Cardiac muscle cell (in vitro differentiated cells and primary cell): ENCODE data around the gene WDFY3. TPM values are rescaled to one million over a fixed set of nuclear protein-coding genes. Genes with fewer than 3 reads are reported as not detected.

ENCODE experiments used
- DNase-seq, 2 donors: peaks; one replicate each; pipeline versions ENCODE4 v3.0.0 to v3.0.0-alpha.2; 2010 to 2017; ENCODE audit warnings: low read depth in 1 of 2, low spot score in 1 of 2
- H3K27ac ChIP-seq: fragments of 200-600 bp; sonication (generic); 2 replicates; pipeline ENCODE4 v1.5.1; 2016
- H3K27me3 ChIP-seq: fragments of 200-600 bp; sonication (generic); 2 replicates; pipeline ENCODE4 v1.6.0; 2016; ENCODE audit warnings: control low read depth
- H3K36me3 ChIP-seq: fragments of 200-600 bp; sonication (generic); 2 replicates; pipeline ENCODE4 v1.5.1; 2016; ENCODE audit warnings: control low read depth
- H3K4me1 ChIP-seq: fragments of 200-600 bp; sonication (generic); 2 replicates; pipeline ENCODE4 v1.8.1; 2017; ENCODE audit warnings: low read depth, mild to moderate bottlenecking, mixed run types
- H3K4me3 ChIP-seq: fragments of 200-600 bp; sonication (generic); 2 replicates; pipeline ENCODE4 v1.5.1; 2016; ENCODE audit warnings: mild to moderate bottlenecking
- H3K9me3 ChIP-seq: fragments of 200-600 bp; sonication (generic); 2 replicates; pipeline ENCODE4 v1.5.1; 2017; ENCODE audit warnings: low read depth, mild to moderate bottlenecking, control low read depth
- CTCF ChIP-seq: IDR thresholded peaks from 2 replicates; pipeline ENCODE4 v1.5.1; 2012; ENCODE audit warnings: low read depth, mild to moderate bottlenecking, low read length
- polyA plus RNA-seq: library from polyadenylated mRNA; unstranded; fragments of >200 nt; fragmentation: Nextera tagmentation; extraction: Ambion mirVana; gene quantifications from 2 replicates; pipeline ENCODE4 v1.2.1, GENCODE V29; 2016
- total RNA-seq: library from RNA; depleted of rRNA; stranded (reverse); fragments of >200 nt; gene quantifications from 2 replicates; pipeline ENCODE4 v1.2.3, GENCODE V29; 2016

WDFY3 gene
- total and polyA plus RNA-seq, 2 experiments from 2014 or later = 9.6 to 59.0 TPM

GRCh38 chr4:84878546-84878945, 87.9 kb downstream of the WDFY3 start:
- TF ChIP-seq CTCF = no peak
- H3K4me1 ChIP-seq = peaks cover 9% of the 10 kb centered on the region
- no peak overlapping the region for H3K27ac ChIP-seq
- H3K4me3 ChIP-seq = no peak overlapping the region
- no peak for DNase-seq
- no peaks in the 10 kb centered on the region for H3K27me3 ChIP-seq
- no peaks in the 10 kb centered on the region for H3K9me3 ChIP-seq
- no peaks in the 10 kb centered on the region for H3K36me3 ChIP-seq

GRCh38 chr4:84878090-84878489, 88.4 kb downstream of the WDFY3 start:
- Histone ChIP-seq H3K36me3 (no peaks in the 10 kb centered on the region), H3K4me3 (no peak overlapping the region), H3K27ac (no peak overlapping the region), H3K4me1 (peaks cover 9% of the 10 kb centered on the region), H3K27me3 (no peaks in the 10 kb centered on the region), H3K9me3 (no peaks in the 10 kb centered on the region)
- TF ChIP-seq CTCF = no peak
- peak in 1 of 2 donors; percentile 73 for DNase-seq

DNA sequence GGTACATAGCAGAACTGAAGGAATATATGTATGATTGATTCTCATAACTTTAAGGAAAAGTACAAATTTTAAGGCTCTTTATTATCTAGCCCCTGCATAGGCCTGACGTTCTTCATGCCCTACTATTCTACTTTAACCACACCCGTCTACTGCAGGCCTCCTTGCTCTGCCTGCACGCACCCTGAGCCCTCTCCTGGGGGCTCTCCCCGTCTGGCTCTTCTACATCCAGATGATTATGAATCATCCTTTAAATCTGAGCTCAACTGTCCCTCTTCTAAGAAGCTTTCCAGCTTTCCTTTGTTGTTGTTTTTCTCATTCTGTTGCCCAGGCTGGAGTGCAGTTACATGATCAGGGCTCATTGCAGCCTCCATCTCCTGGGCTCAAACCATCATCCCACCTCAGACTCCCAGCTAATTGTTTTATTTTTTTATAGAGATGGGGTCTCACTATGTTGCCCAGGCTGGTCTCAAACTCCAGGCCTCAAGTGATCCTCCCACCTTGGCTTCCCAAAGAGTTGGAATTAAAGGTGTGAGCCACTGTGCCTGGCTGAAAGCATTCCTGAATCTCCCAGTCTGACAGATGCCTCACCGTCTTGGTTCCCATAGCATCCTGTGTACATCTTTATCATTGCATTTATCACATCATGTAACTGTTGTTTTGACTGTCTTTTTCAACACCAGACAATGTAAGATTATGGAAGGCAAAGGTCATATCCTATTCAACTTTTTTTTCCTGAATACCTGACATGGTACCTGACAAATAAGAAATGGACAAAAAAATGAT, 89.2 kb downstream of the WDFY3 start:
- Histone ChIP-seq H3K36me3 (no peaks in the 10 kb centered on the region), H3K9me3 (no peaks in the 10 kb centered on the region), H3K4me3 (no peak overlapping the region), H3K27me3 (no peaks in the 10 kb centered on the region), H3K27ac (no peak overlapping the region), H3K4me1 (peaks cover 9% of the 10 kb centered on the region)
- TF ChIP-seq CTCF = no peak
- DNase-seq = peak in 1 of 2 donors; percentile 29

DNA sequence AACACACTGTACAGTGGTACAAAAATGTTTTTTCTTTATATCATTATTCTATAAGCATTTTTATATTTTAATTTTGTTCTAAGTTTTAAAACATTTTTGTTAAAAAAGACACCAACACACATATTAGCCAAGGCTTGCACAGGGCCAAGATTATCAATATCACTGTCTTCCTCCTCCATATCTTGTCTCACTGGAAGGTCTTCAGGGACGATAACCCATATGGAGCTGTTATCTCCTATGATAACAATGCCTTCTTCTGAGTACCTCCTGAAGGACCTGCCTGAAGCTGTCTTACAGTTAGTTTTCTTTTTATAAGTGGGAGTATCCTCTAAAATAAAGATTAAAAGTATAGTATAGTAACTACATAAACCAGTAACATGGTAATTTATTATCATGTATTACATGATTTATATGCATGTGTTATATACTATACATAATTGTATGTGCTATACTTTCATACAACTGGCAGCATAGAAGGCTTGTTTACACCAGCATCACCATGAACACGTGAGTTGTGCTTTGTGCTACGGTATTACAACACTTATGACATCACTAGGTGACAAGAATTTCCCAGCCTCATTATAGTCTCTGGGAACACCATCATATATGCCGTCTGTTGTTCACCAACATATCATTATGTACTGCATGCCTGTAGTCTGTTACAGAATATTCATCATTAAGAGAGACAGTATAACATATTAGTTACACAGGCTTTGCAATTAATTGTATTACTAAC, 90.7 kb downstream of the WDFY3 start:
- Histone ChIP-seq H3K4me1 (peaks cover 12% of the 10 kb centered on the region), H3K27ac (peak overlapping the region; percentile 1), H3K4me3 (no peak overlapping the region), H3K36me3 (no peaks in the 10 kb centered on the region), H3K9me3 (no peaks in the 10 kb centered on the region), H3K27me3 (no peaks in the 10 kb centered on the region)
- TF ChIP-seq CTCF = no peak
- peak in 1 of 2 donors; percentile 62 for DNase-seq

DNA sequence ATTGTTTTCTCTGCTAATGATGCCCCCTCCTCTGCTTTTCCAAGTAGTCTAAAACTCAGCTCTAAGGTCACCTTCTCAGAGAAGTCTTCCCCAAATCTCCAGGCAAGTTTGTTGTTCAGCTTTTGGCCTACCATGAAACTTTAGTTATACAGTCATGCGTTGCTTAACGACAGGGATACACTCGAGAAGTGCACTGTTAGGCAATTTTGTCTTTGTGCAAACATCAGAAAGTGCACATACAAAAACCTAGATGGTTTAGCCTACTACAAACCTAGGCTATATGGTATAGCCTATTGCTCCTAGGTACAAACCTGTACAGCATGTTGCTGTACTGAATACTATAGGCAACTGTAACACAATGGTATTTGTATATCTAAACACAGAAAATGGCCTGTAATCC, 91.9 kb downstream of the WDFY3 start:
- DNase-seq = no peak
- Histone ChIP-seq H3K4me1 (peaks cover 16% of the 10 kb centered on the region), H3K27ac (no peak overlapping the region), H3K4me3 (no peak overlapping the region), H3K36me3 (no peaks in the 10 kb centered on the region), H3K9me3 (no peaks in the 10 kb centered on the region), H3K27me3 (no peaks in the 10 kb centered on the region)
- no peak for TF ChIP-seq CTCF
